ENCODE results near the gene TEX22.

DNA sequence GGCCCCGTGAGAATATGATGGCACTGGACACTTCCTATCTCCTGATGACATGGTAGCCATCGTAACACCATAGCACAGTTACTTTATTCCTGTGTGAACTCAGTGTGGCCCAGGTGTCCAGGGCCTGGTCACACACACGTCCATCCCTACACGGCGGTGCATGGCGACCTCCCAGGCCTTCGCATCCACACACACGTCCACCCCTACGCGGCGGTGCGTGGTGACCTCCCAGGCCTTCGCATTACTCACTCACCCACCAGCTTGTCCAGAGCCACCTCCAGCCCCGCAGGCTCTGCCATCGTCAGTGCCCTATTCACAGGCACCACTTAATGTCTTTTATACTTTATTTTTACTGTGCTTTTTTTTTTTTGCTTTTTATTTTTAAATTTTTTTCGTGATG, 39.4 kb upstream of the TEX22 start:
- TF ChIP-seq, protein P1, sequence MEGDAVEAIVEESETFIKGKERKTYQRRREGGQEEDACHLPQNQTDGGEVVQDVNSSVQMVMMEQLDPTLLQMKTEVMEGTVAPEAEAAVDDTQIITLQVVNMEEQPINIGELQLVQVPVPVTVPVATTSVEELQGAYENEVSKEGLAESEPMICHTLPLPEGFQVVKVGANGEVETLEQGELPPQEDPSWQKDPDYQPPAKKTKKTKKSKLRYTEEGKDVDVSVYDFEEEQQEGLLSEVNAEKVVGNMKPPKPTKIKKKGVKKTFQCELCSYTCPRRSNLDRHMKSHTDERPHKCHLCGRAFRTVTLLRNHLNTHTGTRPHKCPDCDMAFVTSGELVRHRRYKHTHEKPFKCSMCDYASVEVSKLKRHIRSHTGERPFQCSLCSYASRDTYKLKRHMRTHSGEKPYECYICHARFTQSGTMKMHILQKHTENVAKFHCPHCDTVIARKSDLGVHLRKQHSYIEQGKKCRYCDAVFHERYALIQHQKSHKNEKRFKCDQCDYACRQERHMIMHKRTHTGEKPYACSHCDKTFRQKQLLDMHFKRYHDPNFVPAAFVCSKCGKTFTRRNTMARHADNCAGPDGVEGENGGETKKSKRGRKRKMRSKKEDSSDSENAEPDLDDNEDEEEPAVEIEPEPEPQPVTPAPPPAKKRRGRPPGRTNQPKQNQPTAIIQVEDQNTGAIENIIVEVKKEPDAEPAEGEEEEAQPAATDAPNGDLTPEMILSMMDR (IDR thresholded peaks at IDR 0.05), result no peak
- TF ChIP-seq EP300 (IDR thresholded peaks at IDR 0.05), result no peak
- TF ChIP-seq POLR2A (IDR thresholded peaks at IDR 0.05), result no peak
- no peak for TF ChIP-seq POLR2AphosphoS5 (IDR thresholded peaks at IDR 0.05)

Data from sigmoid colon (tissue), 4 donors.